AG08395 (cell line): Measurements from ENCODE around the gene PRRC1.

ENCODE experiments used
- DNase-seq: peaks from one replicate; pipeline ENCODE4 v3.0.0; 2012; ENCODE audit warnings: mixed read lengths, low spot score

PRRC1 gene

DNA sequence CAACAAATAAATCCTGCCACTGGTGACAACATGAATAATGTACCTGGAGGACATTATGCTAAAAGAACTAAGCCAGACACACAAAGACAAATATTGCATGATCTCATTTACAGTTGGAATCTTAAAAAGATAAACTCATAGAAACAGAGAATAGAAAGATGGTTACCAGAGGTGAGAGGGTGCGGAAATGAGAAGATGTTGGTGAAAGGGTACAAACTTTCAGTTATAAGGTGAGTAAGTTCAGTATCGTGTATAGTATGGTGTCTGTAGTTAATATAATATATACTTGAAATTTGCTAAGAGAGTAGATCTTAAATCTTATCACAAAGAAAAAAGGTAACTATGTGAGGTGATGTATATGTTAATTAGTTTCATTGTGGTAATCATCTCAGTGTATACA is 63.3 kb downstream of the PRRC1 start:
- no peak for DNase-seq

DNA sequence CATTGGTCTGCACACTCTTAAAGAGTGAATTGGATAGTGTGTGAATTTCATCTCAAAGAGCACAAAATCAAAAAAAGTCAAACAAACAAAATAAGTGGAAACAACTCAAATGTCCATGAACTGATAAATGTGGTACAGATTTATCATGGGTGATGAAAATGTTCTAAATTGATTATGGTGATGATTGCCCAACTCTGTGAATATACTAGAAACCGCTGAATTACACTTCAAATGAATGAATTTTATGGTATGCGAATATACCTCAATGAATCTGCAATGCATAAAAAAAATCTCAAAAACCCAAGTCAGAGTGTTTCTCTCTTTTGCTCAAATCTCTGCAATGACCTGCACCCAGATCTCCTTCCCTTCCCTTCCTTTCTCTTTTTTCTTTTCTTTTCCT is 64.0 kb downstream of the PRRC1 start:
- no peak for DNase-seq

DNA sequence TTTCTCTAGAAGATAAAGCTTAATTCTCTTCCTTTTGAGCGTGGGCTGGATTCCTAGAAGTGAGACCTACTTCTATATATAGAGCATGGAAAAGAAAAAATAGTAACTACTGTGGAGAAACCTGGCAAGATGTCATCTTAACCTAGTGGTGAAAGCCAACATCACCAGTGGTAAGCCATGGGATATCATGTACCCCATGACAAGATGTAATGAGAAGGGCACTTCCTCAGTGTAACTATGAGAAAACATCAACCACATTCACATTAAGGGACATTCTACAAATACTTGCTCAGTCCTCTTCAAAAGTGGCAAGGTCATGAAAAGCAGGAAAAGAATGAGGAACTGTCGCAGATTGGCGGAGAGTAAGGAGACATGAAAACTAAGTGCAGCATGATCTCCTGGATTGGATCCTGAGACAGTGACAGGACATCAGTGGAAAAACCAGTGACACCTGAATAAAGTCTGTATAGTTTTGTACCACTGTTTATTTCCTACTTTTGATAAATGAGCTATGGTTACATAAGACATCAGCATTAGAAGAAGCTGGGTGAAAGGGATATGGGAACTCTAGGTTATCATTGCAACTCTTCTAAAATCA is 65.4 kb downstream of the PRRC1 start:
- DNase-seq = no peak

DNA sequence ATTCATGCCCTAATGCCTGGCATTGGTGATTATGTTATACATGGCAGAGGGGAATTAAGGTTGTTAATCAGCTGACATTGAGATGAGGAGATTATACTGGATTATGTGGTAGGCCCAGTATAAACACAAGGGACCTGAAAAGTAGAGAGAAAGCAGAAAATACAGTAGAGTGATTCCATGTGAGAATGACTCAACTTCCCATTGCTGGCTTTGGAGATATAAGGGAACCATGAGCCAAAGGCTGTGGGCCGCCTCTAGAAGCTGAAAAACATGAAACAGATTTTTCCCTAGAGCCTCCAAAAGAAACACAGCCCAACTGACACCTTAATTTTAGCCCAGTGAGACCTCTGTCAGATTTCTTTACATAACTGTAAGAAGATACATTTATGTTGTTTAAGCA is 66.4 kb downstream of the PRRC1 start:
- DNase-seq = no peak

DNA sequence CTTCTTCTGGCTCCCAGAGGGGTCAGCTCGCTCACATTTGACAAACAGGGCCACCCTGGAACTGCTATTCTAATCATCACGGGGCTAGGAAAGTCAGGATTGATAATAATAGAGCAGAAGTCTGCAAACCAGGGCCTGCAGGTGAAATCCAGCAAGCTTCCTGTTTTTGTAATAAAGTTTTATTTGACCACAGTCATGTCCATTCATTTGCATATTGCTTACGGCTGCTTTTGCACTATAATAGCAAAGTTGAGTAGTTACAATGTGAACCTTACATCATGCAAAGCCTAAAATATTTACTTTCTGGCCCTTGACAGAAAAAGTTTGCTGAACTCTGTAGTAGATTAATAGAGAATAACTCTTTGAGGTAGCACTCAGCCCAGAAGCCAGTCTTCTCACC is 68.2 kb downstream of the PRRC1 start:
- DNase-seq = no peak

DNA sequence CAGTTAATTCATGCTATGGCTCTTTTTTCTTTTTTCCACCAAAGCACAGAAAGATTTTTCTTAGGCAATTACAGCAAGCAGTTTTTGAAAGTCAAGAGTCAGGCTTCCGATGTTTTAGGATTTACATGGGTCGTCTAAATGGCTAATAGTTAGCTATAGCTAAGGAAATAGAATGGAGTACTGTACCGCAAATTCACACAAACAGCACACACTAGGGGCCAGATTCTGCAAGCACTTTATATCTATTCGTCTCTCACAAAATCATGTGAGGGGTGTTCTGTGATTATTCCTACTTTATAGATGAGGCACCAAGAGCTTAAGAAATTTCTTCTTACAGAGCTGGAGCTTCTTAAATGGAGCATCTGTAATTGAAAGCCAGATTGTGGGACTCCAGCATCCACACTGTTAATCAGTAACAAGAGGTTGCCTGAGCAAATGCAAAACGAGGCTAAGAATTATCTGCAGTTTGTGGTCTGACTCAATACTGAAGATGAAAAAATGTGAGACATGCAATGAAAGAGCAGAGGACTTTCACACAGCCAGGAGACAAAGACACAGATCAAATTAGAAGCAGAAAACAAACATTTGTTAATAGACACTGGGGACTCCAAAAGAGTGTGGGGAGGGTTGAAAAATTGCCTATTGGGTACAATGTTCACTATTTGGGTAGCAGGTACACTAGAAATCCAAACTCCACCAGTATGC is 68.8 kb downstream of the PRRC1 start:
- DNase-seq = no peak

DNA sequence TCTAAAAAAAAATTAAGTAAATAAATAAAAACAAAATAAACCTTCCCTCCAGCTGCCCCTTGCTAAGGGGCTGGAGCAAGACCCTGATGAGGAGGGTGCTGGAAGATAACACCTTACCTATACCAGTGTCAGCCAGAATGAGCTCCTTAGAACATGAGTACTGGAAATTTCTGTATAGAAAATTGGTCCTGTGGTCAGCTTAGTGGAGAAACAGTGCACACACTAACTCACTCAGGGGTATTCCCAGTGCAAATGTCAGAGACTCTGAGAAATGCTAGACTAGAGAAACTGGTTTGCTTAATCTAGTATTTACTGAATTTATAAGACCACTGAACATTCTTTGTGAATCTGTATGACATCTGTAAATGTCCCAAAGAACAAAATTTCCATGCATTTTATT is 69.4 kb downstream of the PRRC1 start:
- no peak for DNase-seq

DNA sequence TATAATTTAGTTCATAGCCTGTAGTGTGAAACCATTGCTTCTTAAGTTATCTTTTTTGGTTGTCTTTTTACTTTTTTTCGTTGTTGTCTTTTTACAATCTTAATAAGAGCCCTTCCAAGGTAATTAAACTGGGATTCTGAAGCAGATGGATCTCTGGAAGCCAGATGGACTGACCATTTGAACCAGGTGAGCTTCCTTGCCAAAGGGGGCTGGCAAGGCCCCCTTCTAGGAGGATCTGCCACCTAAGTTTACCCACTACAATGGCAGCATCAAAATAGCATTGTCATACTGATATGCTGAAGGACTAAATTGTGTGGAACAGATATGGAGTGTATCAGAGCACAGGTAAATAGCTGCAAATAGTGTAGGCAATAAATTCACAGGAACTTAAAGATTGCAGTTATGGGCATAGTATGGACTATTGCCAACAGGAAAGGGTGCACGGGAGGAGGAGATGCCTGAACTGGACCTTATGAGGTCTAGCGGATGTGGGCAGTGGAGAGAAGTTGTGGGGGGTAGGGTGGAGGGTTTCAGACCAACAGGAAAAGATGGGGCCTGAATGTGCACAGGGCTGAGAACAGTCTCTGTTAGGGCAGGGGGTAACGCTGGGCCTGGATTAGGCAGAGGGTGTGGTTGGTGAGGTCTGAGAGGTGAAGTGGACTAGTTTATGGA is 69.9 kb downstream of the PRRC1 start:
- no peak for DNase-seq

DNA sequence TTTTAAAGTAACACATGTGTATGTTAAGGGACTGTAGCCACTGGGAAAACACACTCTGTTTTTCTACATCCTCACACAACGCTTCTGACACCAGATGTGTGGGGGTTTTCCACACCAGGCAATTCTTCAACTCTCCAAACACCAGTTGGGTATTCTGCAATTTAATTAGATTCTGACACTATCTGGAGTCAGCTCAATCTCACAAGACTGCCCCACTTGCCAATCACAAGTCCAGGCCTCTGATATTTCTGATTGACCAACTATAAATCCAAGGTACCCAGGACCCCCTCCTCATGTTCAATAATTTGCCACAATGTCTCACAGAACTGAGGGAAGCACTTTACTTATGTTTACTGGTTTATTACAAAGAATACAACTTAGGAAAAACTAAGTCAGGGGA is 70.9 kb downstream of the PRRC1 start:
- DNase-seq = no peak

DNA sequence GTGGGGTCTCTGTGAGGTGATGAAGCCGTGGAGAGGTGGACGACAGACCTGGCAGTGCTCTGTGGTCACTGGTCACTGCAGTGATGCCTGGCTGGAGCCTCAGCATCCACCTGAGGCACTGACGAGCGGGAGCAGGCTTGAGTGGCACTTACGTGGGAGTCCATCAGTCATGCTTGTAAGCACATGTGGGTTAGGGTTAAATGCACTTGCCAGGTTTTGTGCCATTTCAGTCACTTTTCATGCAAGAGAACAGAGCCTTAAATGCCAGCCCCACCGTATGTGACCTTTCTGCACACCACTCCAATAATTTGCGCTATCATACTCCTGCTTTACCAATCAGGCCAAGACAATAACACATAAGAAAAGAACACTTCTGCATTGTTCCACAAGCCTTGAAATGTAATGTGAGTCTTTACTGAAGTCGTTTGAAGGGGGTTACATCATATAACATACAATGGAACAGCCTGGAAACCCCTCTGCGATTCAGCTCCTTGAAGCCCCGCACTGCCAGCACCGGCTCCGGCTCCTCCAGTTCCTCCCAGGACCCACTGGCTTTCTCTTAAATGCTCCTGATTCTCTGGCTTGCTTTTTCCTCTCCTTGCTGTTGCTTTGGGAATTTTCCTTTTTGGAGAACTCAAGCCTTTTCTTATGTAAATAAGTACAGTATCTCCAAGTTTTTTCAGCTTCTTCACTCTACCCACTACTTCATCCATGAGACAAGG is 72.0 kb downstream of the PRRC1 start:
- no peak for DNase-seq

DNA sequence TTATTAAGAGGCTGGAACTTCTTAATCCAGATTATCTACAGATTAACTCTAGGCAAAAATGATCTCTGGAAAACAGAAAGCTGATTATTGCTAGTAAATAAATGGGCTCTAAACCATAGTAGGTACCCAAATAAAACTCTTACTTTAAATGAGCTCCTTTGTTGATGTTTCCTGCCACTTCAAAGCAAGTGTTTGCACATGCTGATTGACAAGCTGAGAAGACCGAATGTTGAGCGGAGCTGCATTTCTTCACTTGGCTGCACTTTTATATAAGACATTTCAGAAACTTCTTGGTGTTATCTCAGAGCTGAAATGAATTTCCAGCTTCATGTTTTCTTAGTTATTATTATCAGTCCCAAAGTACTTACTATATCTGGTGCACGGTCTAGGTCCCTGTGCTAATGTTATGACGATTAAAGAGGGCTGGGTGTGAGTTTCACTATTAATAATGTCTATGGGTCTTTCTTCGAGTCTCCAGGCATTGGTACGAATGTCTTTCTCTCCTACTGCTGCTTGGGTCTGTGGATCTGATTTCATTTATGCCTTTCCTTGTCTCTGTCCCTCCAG is 72.8 kb downstream of the PRRC1 start:
- DNase-seq = no peak

DNA sequence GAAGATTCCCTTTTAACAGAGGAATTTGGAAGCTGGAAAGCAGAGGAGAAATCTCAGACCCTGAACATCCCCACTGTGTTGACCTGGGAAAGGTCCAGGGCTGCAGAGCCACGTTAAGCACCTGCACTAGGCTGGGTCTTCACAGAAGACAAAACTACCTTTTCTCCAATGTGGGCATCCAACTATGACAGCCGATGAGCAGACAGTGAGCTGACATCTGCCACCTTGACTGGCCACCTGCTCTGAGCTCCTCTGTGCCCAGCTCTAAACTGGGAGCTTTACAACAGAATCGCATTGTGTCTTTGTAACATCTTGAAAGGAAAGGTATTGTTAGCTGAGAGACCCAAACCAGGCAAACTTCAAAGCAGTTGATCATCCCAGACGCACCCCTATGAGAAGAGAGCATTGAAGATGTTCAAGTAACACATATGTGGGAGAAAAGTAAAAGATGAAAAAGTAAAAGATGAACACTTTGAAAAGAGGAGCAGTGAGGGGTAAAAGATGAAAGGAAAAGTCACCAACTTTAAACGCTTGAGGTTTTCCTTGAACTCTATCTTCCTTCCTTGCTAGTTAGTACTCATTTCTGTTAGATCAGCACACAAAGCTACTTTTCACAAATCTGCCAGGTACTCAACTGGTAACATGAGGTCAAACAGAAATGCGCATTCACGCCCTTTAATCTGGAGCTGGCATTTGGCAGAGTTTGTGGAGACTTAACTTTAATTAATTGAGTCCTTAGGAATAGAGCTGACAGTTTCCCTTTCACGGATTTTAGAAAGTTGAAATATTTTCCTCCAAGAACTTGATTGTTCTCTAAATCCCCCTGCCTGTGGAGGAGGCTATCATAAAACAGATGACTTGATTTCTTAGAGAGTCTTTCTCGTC is 78.3 kb downstream of the PRRC1 start:
- DNase-seq = no peak

DNA sequence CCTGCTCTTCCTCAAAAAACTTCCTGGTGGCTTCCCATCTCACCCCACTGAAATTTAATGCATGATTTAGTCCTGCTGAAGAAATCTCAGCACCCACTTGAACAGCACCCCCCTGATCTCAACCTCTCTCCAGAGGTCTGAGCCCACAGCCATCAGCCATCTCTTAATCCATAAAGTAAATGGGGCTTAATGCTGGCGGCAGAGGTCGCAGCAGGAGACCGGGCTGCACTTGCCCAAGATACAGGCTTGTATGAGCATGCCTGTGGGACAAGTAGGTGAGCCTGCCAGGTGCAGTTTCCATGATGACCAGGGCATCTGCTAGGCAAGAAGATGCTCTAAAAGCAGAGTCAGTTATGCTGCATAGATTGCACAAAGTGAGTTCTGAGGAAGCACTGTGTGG is 79.1 kb downstream of the PRRC1 start:
- DNase-seq = no peak

DNA sequence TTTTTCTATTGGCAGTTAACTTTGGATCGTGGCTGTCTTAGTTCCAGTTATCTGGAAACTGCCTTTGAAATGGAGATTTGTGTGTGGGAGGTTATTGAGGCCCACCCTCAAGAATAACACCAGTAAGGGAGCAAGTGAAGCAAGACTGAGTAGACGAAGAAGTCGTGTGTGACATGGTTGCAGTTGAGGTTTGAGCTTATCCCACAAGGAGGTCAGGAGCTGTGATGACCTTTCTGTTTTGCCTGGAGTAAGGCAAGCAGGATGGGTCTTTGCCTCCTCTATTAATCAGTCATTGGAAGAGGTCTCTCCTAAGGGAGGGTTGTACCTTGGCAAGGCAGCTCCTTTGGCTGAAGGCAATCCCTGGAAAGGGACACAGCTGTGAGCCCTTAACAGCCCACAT is 81.9 kb downstream of the PRRC1 start:
- no peak for DNase-seq

DNA sequence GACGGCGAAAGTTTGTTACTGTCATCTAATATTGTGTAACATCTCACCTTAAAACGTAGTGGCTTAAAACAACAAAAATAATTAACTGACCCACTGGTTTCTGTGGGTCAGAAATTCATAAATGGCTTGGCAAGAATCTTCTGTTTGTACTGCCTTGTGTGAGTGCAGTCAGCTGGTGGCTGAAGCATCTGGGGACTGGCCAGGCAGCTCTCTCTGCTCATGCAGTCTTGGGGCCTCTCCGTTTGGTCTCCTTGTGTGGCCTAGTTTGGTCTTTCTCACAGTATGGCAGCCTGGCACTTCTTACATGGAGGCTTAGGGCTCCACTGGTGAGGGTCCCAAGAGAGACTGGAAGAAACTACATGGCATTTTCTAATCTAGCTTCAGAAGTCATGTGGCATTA is 82.4 kb downstream of the PRRC1 start:
- no peak for DNase-seq

DNA sequence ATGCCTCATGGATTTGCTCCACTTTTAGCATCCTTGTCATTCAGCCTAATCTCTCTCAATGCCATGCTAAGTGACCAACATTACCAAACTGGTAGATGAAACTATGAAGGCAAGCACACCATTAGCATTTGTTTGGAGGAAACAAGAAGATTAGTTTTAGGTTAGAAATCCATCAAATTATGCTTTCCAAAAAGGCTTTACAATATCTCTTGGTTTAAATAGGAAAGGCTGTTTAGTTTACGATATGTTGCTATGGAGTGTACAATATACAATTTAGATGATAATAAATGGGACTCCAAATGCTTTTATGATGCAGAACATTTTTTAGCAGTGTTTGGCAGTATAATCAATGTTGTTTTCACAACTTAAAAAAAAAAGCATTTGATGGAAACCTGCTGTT is 83.7 kb downstream of the PRRC1 start:
- no peak for DNase-seq

DNA sequence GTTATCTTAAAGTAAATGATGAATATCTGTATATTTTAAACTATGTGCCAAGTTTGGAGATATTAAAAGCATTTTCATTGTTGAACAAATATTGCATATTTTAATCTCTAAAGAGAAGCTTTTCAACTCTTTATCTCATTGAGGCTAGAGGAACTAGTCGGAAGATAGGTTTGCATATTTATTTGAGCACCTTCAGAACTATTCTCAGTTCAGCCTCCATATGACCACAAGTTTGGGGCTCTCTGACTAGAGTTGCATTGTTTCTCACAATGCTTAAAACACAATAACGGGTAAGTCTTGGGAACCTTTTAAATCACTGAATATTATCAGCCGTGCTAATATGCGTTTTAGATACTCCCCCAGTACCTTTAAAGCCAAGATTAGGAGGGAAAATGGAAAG is 84.2 kb downstream of the PRRC1 start:
- no peak for DNase-seq

DNA sequence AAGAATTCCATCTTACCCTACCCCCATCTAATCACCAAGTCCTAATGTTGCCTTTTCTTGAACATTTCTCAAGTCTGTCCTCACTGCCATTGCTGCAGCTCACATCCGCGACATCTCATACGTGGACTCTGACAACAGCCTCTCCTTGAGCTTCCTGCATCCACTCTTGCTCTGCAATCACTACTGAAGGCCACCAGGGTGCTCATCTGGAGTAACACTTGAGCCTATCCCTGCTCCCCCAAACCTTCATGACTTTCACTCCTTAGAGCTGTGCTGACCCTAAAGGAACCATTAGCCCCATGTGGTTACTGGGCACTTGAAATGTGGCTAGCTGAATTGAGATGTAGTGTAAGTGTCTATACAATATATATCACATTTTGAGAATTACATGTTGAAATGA is 85.0 kb downstream of the PRRC1 start:
- DNase-seq = no peak

DNA sequence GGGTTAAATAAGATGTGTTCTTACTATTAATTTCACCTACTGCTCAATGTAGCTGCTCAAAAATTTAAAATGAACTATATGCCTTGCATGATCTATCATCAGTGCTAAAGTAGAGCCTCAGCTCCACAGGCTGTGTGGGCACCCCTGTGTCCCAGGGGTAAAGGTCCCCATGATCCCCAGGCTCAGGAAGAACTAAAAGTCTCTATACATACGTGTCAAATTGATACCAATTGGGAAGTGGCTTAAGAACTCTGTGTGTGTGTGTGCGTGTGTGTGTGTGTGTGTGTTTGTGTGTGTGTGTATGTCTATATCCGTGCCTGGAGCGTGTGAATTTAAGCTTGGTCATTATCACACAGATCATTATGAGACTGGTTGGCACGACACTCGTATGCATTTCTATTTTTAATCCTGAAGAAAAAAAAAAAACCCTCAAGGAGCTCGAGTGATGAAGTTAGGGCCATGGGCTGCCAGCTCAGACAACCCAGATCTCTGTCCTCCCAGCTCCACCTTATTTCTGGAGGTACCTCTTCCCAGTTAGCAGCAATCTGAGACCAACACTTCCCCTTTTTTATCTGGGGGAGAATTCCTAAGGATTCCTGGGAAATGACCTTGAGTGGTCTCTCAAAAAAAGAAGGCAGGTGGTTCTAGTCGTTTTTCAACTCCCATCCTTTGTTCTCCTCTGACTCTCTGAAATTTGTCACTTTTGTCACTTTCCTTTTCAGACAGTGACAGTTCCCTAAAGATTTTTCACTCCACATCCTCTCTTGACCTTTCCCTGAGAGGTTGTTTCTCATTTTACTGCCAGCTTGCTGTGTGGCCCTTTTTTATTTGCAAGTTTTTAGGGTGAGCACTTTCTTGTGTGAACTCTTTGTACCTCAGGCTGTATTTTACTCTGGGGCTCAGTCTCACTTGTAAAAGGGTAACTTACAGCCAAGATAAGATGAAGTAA is 85.7 kb downstream of the PRRC1 start:
- DNase-seq = no peak
